ENCODE measurements around the gene ETV6. TPM values are rescaled to one million over a fixed set of nuclear protein-coding genes. Genes with fewer than 3 reads are reported as not detected.

The ETV6 gene
- total and polyA plus RNA-seq, 9 donors, result 7.0 to 11.1 (median 9.1) TPM

DNA sequence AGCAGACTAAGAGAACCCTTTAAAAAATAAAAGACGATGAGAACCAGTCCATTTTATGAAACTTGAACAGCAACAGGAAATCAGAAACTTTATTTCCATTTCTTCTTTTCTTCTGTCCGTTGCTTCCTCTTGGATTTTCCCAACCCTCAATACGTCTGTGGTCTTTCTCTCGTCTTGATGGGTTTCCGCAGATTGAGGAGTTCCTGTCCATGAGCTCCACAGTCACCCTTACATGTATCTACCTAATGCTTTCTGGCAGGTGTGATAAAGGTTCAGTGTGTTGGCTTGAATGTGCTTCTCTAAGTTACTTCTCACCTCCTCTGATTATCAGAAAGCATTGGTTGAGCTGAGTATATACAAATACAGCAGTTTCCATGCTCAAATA is 110.0 kb downstream of the ETV6 start:
- H3K27me3 ChIP-seq (ENCODE audit: control insufficient read depth, insufficient read depth, low read length), result no peaks in the 10 kb centered on the region
- no peaks in the 10 kb centered on the region for H3K9me3 ChIP-seq (replicated peaks; ENCODE audit: control insufficient read depth, low read depth, low read length)
- H3K27ac ChIP-seq (ENCODE audit: low read length), result peak overlapping the region; percentile 71
- peaks cover 47% of the 10 kb centered on the region for H3K4me1 ChIP-seq (ENCODE audit: control insufficient read depth, insufficient read depth, low read length)
- H3K36me3 ChIP-seq (ENCODE audit: control insufficient read depth, insufficient read depth, low read length), result peaks cover 6% of the 10 kb centered on the region
- DNase-seq, result no peak
- 55% methylated on average over 2 of the region's 5 CpGs for WGBS (ENCODE audit: insufficient coverage)
- H3K4me3 ChIP-seq (ENCODE audit: low read length), result no peak overlapping the region

DNA sequence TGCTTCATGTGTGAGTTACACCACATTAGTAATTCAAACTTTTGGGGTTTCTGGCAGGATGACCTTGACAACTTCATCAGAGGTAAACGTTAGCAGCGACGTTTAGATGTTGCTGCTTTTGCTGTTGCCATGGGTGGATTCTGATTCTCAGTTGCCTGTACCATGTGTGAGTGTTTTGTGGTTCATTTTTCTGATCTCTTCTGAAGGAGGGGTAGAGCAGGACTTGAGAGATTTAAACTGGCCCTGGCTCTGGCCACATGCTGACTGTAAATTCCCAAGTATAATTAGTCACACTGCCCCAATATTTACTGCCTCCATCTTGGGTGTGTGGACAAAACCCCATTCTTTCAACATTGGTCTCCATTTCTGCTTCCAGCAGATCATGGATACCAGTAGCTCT is 110.4 kb downstream of the ETV6 start:
- WGBS (ENCODE audit: insufficient coverage), result 83% methylated on average over 3 of the region's 3 CpGs
- H3K4me1 ChIP-seq (ENCODE audit: control insufficient read depth, insufficient read depth, low read length), result peaks cover 50% of the 10 kb centered on the region
- DNase-seq, result no peak

DNA sequence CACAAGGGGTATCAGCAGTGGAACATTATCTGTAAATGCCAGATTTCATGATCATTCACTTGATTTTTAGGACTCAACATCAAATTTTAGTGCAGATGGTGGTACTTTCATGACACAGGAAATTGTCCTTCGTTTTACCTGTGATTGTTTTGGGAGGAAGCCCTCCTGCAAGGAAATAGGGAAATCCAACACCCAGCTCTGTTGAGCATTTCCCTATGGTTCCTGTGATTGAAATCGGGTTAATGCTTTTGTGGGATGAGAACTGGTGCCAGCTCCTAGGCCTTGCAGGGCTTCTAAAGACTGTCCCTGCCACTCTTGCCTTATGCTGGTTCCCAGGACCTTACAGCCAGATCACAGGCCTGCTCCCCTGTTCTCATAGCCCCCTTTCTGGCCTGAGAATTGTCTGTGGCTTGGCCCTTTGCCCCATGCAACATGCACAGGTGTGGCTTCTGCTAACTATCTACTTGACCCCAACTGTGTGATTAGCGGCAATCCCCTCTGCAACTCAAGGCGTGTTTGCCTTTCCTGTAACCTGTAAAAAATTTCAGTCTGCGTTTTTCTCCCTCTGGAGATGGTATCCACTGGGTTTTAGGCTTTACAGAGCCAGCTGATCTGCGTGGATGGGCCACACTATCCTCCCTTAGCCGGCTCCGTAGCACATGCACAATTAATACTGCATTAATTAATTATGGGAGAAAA is 112.5 kb downstream of the ETV6 start:
- WGBS (ENCODE audit: insufficient coverage), result 58% methylated on average over 4 of the region's 8 CpGs
- peaks cover 61% of the 10 kb centered on the region for H3K4me1 ChIP-seq (ENCODE audit: control insufficient read depth, insufficient read depth, low read length)
- H3K27ac ChIP-seq (ENCODE audit: low read length), result peak overlapping the region; percentile 54
- H3K4me3 ChIP-seq (ENCODE audit: low read length), result no peak overlapping the region
- no peaks in the 10 kb centered on the region for H3K27me3 ChIP-seq (ENCODE audit: control insufficient read depth, insufficient read depth, low read length)
- DNase-seq, result no peak
- peaks cover 3% of the 10 kb centered on the region for H3K36me3 ChIP-seq (ENCODE audit: control insufficient read depth, insufficient read depth, low read length)
- H3K9me3 ChIP-seq (replicated peaks; ENCODE audit: control insufficient read depth, low read depth, low read length), result no peaks in the 10 kb centered on the region

More for the DNA sequence above, 110.4 kb downstream of the ETV6 start:
- Histone ChIP-seq H3K9me3 (replicated peaks; ENCODE audit: control insufficient read depth, low read depth, low read length) (no peaks in the 10 kb centered on the region), H3K27ac (ENCODE audit: low read length) (no peak overlapping the region), H3K27me3 (ENCODE audit: control insufficient read depth, insufficient read depth, low read length) (no peaks in the 10 kb centered on the region), H3K36me3 (ENCODE audit: control insufficient read depth, insufficient read depth, low read length) (peaks cover 6% of the 10 kb centered on the region), H3K4me3 (ENCODE audit: low read length) (no peak overlapping the region)

DNA sequence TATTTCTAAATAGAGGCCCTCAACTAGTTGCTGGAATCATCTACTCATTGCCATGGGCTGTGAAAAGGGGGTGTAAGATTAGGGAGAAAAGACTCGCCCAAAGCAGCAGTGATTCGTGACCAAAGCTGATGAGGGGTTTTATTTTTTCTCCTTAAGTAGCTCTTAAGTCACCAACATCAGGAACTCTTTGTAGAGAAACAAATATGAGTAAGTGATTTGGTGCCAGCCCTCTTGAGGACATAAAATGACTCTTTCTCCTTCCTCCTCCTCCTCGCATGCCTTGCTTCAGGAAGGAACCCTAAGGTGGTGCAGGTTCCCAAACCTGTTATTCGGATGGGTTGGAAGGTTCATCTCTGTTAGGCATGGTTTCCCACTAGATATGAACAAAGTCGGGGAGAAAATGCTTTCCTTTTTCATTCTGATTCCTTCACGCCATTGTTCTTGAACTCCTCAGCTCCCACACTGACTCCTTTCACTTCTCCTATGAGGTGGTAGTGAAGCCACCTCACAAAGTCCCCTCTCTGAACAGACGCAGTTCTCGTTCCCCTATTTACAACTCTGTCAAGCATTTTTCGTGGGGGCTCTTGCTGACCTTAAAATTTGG is 113.4 kb downstream of the ETV6 start:
- Histone ChIP-seq H3K4me3 (ENCODE audit: low read length) (no peak overlapping the region), H3K27ac (ENCODE audit: low read length) (peak overlapping the region; percentile 54), H3K9me3 (replicated peaks; ENCODE audit: control insufficient read depth, low read depth, low read length) (no peaks in the 10 kb centered on the region), H3K27me3 (ENCODE audit: control insufficient read depth, insufficient read depth, low read length) (no peaks in the 10 kb centered on the region), H3K36me3 (ENCODE audit: control insufficient read depth, insufficient read depth, low read length) (peaks cover under 1% of the 10 kb centered on the region), H3K4me1 (ENCODE audit: control insufficient read depth, insufficient read depth, low read length) (peaks cover 55% of the 10 kb centered on the region)
- WGBS (ENCODE audit: insufficient coverage), result no CpG with 5 or more reads among the region's 9 CpGs
- no peak for DNase-seq

DNA sequence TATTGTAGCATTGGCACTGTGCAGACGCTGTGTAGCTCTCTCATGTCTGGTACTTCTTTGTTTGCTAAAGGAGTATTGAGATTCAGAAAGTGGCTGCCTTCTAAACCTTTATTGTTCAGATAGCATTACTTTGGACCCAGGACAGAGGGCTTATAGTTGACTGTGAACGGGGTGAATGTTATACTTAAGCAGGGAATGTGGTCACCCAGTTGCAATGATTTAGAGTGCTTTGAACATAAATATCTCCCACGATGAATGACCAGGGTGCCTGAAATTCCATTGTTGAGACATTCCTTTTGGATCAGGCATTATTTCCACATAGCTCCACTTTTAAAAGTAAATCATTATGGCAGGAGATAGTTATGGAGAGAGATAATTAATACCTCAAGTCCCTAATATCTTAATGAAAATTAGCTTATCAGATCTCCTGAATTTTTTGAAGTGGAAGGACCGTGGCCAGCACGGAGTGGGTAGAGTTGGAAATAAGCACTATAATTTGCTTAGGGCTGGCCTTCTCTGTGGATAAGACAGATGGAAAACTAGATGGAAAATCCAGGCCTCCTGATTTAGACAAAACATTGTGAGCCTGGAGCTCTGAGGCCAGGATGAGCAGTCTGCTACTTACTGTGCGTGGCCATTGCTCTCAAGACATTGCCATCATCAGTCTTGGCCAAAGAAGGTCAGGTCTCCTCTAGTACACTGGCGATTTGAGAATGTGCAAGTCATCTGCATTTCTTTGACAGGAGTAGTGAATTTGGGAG is 114.5 kb downstream of the ETV6 start:
- peaks cover 44% of the 10 kb centered on the region for H3K4me1 ChIP-seq (ENCODE audit: control insufficient read depth, insufficient read depth, low read length)
- peak; percentile 59 for DNase-seq

DNA sequence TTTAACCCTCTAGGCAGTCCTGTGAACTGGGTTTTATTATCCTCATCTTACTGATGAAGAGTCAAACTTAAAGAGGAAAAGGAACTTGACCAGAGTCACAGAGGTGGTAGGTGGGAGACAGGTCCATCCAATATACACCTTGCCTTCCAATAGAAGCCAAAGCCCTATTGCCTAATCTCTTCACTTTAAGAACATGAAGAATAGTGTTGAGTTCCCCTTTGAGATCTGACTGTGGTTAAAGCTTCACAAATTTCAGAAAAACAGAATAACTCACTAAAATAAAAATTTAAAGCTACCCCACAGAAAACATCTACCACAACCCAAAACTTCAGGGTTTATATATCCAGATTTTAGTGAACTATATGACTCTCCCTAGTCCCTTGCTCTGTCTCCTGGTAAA is 115.4 kb downstream of the ETV6 start:
- Histone ChIP-seq H3K4me1 (ENCODE audit: control insufficient read depth, insufficient read depth, low read length) (peaks cover 40% of the 10 kb centered on the region), H3K36me3 (ENCODE audit: control insufficient read depth, insufficient read depth, low read length) (no peaks in the 10 kb centered on the region), H3K27me3 (ENCODE audit: control insufficient read depth, insufficient read depth, low read length) (no peaks in the 10 kb centered on the region), H3K4me3 (ENCODE audit: low read length) (no peak overlapping the region), H3K9me3 (replicated peaks; ENCODE audit: control insufficient read depth, low read depth, low read length) (no peaks in the 10 kb centered on the region), H3K27ac (ENCODE audit: low read length) (no peak overlapping the region)
- DNase-seq, result no peak

More for the DNA sequence above, 114.5 kb downstream of the ETV6 start:
- Histone ChIP-seq H3K9me3 (replicated peaks; ENCODE audit: control insufficient read depth, low read depth, low read length) (no peaks in the 10 kb centered on the region), H3K27ac (ENCODE audit: low read length) (no peak overlapping the region), H3K36me3 (ENCODE audit: control insufficient read depth, insufficient read depth, low read length) (no peaks in the 10 kb centered on the region), H3K27me3 (ENCODE audit: control insufficient read depth, insufficient read depth, low read length) (no peaks in the 10 kb centered on the region), H3K4me3 (ENCODE audit: low read length) (no peak overlapping the region)
- no CpG with 5 or more reads among the region's 7 CpGs for WGBS (ENCODE audit: insufficient coverage)

DNA sequence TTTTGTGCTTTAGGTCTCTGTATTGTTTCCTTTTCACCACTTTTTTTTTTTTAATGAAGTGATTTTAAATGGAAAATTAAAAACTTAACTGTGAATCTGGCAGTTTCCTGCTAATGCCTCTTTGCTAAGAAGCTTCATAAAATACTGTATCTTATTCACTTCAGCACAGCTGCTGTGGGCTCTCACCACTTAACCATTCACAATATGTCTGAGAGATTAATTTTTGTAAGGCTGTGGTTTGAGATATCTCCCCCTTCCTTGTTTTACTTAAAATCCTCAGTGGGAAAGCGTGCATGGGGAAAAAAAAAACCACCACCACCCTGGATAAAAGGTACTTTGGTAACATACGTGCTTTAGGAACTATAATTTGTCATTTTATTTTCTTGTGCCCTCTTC is 115.9 kb downstream of the ETV6 start:
- Histone ChIP-seq H3K4me1 (ENCODE audit: control insufficient read depth, insufficient read depth, low read length) (peaks cover 40% of the 10 kb centered on the region), H3K4me3 (ENCODE audit: low read length) (no peak overlapping the region), H3K36me3 (ENCODE audit: control insufficient read depth, insufficient read depth, low read length) (no peaks in the 10 kb centered on the region), H3K9me3 (replicated peaks; ENCODE audit: control insufficient read depth, low read depth, low read length) (no peaks in the 10 kb centered on the region), H3K27ac (ENCODE audit: low read length) (peak overlapping the region; percentile 90), H3K27me3 (ENCODE audit: control insufficient read depth, insufficient read depth, low read length) (no peaks in the 10 kb centered on the region)
- WGBS (ENCODE audit: insufficient coverage), result no CpG with 5 or more reads among the region's 2 CpGs
- DNase-seq, result no peak

DNA sequence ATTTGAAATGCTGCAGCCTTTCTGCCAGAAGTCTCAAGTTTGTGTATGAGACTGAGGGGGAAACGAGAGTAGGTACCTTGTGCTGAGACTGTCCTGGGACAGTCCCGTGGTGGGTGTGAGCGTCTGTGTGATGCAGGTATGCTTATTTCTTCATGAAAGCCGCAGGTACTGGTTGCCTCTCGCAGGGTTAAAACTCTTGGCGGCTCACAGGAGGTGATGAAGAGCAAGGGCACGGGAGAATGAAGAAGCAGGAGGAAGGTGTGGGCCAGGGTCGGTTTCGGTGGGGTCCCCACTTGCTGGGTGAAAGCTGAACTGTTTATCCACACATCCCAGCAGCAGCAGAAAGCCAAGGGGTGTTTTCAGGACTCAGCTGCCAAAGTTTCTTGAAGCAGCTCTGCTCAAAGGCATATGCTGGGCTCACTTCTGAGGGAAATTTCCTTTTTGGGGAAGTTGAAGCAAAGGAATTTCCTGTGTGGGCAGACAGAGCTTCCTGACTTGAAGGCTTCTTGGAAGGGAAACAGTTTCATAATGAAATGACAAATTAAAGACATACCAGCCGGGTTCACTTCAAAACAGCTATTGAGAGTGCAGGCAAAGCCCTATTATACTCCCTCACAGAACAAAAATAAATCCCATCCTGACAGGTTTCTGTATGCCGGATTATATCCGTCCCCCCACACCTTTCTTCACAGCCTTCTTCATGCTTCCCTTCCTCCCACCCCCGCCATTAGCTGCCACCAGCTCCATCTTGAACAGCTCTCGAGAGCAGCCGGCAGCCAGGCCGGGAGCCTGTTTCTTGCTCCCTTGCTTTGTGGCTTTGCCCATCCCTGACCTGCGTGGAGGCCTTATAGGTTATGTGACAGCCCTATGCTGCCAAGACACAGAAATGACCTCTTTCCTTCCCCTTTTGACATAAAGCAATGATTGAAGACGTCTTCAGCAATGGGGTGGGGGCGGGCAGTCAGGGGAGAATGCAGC is 116.6 kb downstream of the ETV6 start:
- Histone ChIP-seq H3K4me1 (ENCODE audit: control insufficient read depth, insufficient read depth, low read length) (peaks cover 40% of the 10 kb centered on the region), H3K27me3 (ENCODE audit: control insufficient read depth, insufficient read depth, low read length) (no peaks in the 10 kb centered on the region), H3K27ac (ENCODE audit: low read length) (peak overlapping the region; percentile 90), H3K4me3 (ENCODE audit: low read length) (no peak overlapping the region), H3K36me3 (ENCODE audit: control insufficient read depth, insufficient read depth, low read length) (no peaks in the 10 kb centered on the region), H3K9me3 (replicated peaks; ENCODE audit: control insufficient read depth, low read depth, low read length) (no peaks in the 10 kb centered on the region)
- DNase-seq, result peak; percentile 89
- WGBS (ENCODE audit: insufficient coverage), result 29% methylated on average over 9 of the region's 19 CpGs

DNA sequence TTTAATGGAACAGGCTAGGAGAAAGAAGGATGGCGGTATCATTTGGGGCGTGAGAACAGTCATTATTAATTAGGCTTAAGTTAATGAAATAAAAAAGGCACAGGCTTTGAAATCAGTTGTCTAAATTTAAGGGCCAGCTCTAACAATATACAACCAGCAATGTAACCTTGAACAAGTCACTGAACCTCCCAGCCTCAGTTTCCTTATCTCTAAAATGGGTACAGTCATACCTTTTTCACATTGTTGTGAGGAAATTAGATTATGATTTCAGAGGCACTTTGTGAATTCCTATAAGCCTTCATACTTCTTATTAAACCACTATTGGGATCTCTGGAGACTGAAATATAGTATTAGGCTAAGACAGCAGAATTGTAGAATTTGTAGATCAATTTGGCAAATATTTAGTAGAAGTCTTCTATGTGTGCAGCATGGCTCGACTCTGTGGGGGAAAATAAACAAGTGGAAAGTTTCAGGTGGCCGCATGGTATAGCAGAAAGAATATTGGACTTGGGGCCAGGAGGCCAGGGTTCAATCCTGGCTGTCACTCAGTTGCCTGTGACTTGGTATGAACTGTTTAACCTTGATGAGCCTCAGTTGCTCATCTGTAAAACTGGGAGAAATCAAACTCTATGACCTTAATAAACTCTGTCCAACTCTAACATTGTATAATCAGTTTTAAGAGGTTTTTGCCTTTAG is 117.7 kb downstream of the ETV6 start:
- Histone ChIP-seq H3K36me3 (ENCODE audit: control insufficient read depth, insufficient read depth, low read length) (no peaks in the 10 kb centered on the region), H3K4me1 (ENCODE audit: control insufficient read depth, insufficient read depth, low read length) (peaks cover 36% of the 10 kb centered on the region), H3K4me3 (ENCODE audit: low read length) (no peak overlapping the region), H3K9me3 (replicated peaks; ENCODE audit: control insufficient read depth, low read depth, low read length) (no peaks in the 10 kb centered on the region), H3K27me3 (ENCODE audit: control insufficient read depth, insufficient read depth, low read length) (no peaks in the 10 kb centered on the region), H3K27ac (ENCODE audit: low read length) (peak overlapping the region; percentile 90)
- no peak for DNase-seq
- WGBS (ENCODE audit: insufficient coverage), result 60% methylated on average over 1 of the region's 4 CpGs

All from muscle of leg (tissue), 11 donors.